T-helper 2 cell treated with Interferon-gamma antibody and Interleukin-4, amounts not matched to agents 5 μg/mL and 100 μg/mL, for 36 hours (primary cell): Measurements from ENCODE around the gene ARF6.
A peak's percentile ranks its signal among the peaks of the same experiment; 100 is the strongest.
"Not testable (repeated sequence)": the region's sequence is repeated elsewhere in the genome, so short reads cannot be mapped to it uniquely, and the experiment has no call there.

Experiments
- DNase-seq: peaks from one replicate; pipeline ENCODE4 v3.0.0; 2021; ENCODE audit warnings: low spot score
- H3K27ac Mint-ChIP-seq: one replicate; pipeline ENCODE4 v1.8.0; 2021; ENCODE audit warnings: mild to moderate bottlenecking, mixed read lengths
- H3K27me3 Mint-ChIP-seq: one replicate; pipeline ENCODE4 v1.8.0; 2021; ENCODE audit warnings: low read depth, mixed read lengths
- H3K36me3 Mint-ChIP-seq: one replicate; pipeline ENCODE4 v1.8.0; 2021; ENCODE audit warnings: low read depth, mixed read lengths
- H3K4me1 Mint-ChIP-seq: one replicate; pipeline ENCODE4 v1.8.0; 2021; ENCODE audit warnings: low read depth, mixed read lengths
- H3K4me3 Mint-ChIP-seq: one replicate; pipeline ENCODE4 v1.8.0; 2022; ENCODE audit warnings: mild to moderate bottlenecking, moderate library complexity, mixed read lengths
- H3K9me3 Mint-ChIP-seq: one replicate; pipeline ENCODE4 v1.8.0; 2021; ENCODE audit warnings: mixed read lengths

The ARF6 gene

GRCh38 chr14:49888293-49888692 lies 4.6 kb upstream of the ARF6 start:
- H3K36me3 Mint-ChIP-seq = peaks cover 5% of the 10 kb centered on the region
- peaks cover 13% of the 10 kb centered on the region for H3K4me1 Mint-ChIP-seq
- H3K9me3 Mint-ChIP-seq = no peaks in the 10 kb centered on the region
- no peak overlapping the region for H3K4me3 Mint-ChIP-seq
- H3K27me3 Mint-ChIP-seq = no peaks in the 10 kb centered on the region
- H3K27ac Mint-ChIP-seq = no peak overlapping the region
- DNase-seq = no peak

- no peaks in the 10 kb centered on the region for H3K9me3 Mint-ChIP-seq
- peak overlapping the region; percentile 100 for H3K4me3 Mint-ChIP-seq
- DNase-seq = no peak
- H3K36me3 Mint-ChIP-seq = peaks cover 43% of the 10 kb centered on the region
- H3K27me3 Mint-ChIP-seq = no peaks in the 10 kb centered on the region
- H3K4me1 Mint-ChIP-seq = peaks cover 20% of the 10 kb centered on the region
- H3K27ac Mint-ChIP-seq = peak overlapping the region; percentile 99
Measured at GRCh38 chr14:49892301-49892635, 614 bp upstream of the ARF6 start.

DNA sequence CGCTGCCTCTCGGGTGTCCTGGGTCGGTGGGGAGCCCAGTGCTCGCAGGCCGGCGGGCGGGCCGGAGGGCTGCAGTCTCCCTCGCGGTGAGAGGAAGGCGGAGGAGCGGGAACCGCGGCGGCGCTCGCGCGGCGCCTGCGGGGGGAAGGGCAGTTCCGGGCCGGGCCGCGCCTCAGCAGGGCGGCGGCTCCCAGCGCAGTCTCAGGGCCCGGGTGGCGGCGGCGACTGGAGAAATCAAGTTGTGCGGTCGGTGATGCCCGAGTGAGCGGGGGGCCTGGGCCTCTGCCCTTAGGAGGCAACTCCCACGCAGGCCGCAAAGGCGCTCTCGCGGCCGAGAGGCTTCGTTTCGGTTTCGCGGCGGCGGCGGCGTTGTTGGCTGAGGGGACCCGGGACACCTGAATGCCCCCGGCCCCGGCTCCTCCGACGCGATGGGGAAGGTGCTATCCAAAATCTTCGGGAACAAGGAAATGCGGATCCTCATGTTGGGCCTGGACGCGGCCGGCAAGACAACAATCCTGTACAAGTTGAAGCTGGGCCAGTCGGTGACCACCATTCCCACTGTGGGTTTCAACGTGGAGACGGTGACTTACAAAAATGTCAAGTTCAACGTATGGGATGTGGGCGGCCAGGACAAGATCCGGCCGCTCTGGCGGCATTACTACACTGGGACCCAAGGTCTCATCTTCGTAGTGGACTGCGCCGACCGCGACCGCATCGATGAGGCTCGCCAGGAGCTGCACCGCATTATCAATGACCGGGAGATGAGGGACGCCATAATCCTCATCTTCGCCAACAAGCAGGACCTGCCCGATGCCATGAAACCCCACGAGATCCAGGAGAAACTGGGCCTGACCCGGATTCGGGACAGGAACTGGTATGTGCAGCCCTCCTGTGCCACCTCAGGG lies 679 bp downstream of the ARF6 start:
- Mint-ChIP-seq H3K4me1 (peaks cover 29% of the 10 kb centered on the region), H3K36me3 (peaks cover 52% of the 10 kb centered on the region), H3K9me3 (no peaks in the 10 kb centered on the region), H3K27ac (peak overlapping the region; percentile 99), H3K4me3 (peak overlapping the region; percentile 100), H3K27me3 (no peaks in the 10 kb centered on the region)
- peak; percentile 92 for DNase-seq

GRCh38 chr14:49894214-49895107 lies 1.6 kb downstream of the ARF6 start:
- not testable (repeated sequence) for H3K9me3 Mint-ChIP-seq, H3K27me3 Mint-ChIP-seq, DNase-seq
- Mint-ChIP-seq H3K36me3 (peaks cover 54% of the 10 kb centered on the region), H3K4me1 (peaks cover 35% of the 10 kb centered on the region), H3K4me3 (peak overlapping the region; percentile 100), H3K27ac (peak overlapping the region; percentile 99)

- Mint-ChIP-seq H3K27me3 (no peaks in the 10 kb centered on the region), H3K4me1 (peaks cover 38% of the 10 kb centered on the region), H3K27ac (peak overlapping the region; percentile 76), H3K9me3 (no peaks in the 10 kb centered on the region), H3K4me3 (peak overlapping the region; percentile 100), H3K36me3 (peaks cover 57% of the 10 kb centered on the region)
- DNase-seq = no peak
Measured at GRCh38 chr14:49895480-49895879, 2.6 kb downstream of the ARF6 start.

GRCh38 chr14:49896272-49896671 lies 3.4 kb downstream of the ARF6 start:
- not testable (repeated sequence) for H3K27me3 Mint-ChIP-seq, H3K9me3 Mint-ChIP-seq, DNase-seq
- Mint-ChIP-seq H3K27ac (peak overlapping the region; percentile 76), H3K4me3 (peak overlapping the region; percentile 100), H3K4me1 (peaks cover 38% of the 10 kb centered on the region), H3K36me3 (peaks cover 57% of the 10 kb centered on the region)

DNA sequence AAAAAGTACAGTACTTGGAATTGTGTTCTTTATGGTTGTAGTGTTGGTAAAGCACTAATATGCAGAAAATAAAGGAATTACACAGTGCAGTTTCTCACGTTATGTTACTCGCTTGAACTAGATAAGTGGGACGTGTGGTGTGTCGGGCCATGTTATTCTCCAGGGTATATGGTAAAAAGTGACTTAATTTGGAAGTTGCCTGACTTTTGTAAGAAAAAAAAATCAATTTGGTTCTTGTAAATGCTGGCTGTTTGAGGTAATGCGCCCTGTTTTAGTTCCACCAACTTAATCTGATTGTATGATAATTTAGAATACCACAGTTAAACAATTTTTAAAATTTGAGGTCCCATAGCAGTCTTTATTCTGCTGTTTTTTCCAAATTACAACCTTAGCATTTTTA lies 4.1 kb downstream of the ARF6 start:
- Mint-ChIP-seq H3K4me3 (peak overlapping the region; percentile 100), H3K4me1 (peaks cover 34% of the 10 kb centered on the region), H3K27ac (peak overlapping the region; percentile 85), H3K9me3 (no peaks in the 10 kb centered on the region), H3K27me3 (no peaks in the 10 kb centered on the region), H3K36me3 (peaks cover 56% of the 10 kb centered on the region)
- no peak for DNase-seq

GRCh38 chr14:49897414-49897813 lies 4.5 kb downstream of the ARF6 start:
- H3K9me3 Mint-ChIP-seq = no peaks in the 10 kb centered on the region
- H3K27me3 Mint-ChIP-seq = no peaks in the 10 kb centered on the region
- H3K4me3 Mint-ChIP-seq = peak overlapping the region; percentile 100
- no peak for DNase-seq
- H3K27ac Mint-ChIP-seq = peak overlapping the region; percentile 85
- H3K36me3 Mint-ChIP-seq = peaks cover 55% of the 10 kb centered on the region
- peaks cover 32% of the 10 kb centered on the region for H3K4me1 Mint-ChIP-seq

DNA sequence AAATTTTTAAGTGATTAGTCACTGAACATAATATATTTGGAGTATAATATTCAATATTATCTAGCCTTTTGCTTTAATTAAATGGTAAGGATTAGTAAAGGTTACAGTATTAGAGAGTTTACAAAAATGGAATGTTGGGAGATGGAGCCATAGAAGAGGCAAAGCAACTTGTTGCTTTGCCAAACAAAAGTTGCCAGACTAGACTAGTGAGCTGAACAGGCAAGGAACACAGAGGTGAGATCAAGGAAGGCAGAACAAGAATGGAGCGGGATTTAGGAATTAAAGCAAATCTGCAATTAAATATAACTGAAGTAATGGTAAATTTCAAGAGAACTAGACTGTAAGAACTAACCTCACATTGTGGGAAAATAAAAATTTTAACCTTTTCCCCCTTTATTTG lies 5.1 kb downstream of the ARF6 start:
- Mint-ChIP-seq H3K27me3 (no peaks in the 10 kb centered on the region), H3K27ac (peak overlapping the region; percentile 42), H3K4me1 (peaks cover 32% of the 10 kb centered on the region), H3K4me3 (peak overlapping the region; percentile 74), H3K36me3 (peaks cover 56% of the 10 kb centered on the region), H3K9me3 (no peaks in the 10 kb centered on the region)
- no peak for DNase-seq

DNA sequence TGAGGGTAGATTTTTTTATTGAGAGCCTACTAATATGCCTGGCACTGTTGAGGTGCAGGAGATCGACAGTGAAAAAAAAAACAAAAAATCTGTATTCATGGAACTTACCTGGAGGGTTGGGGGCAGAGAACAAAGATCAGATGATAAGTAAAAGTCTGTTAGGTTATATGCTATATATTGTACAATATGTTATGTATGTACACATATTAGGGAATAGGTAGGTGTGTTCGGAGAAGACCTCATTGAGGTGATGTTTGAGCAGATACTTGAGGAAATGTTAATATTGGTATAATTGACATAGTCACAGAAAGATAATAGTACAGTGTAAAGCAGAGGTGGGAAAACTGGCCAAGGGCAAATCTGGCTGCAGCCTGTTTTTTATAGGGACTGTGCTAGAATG lies 5.6 kb downstream of the ARF6 start:
- H3K4me1 Mint-ChIP-seq = peaks cover 32% of the 10 kb centered on the region
- H3K27ac Mint-ChIP-seq = peak overlapping the region; percentile 42
- no peaks in the 10 kb centered on the region for H3K9me3 Mint-ChIP-seq
- DNase-seq = no peak
- no peaks in the 10 kb centered on the region for H3K27me3 Mint-ChIP-seq
- peak overlapping the region; percentile 74 for H3K4me3 Mint-ChIP-seq
- peaks cover 56% of the 10 kb centered on the region for H3K36me3 Mint-ChIP-seq

GRCh38 chr14:49900973-49901372 lies 8.1 kb downstream of the ARF6 start:
- peaks cover 32% of the 10 kb centered on the region for H3K4me1 Mint-ChIP-seq
- no peak overlapping the region for H3K4me3 Mint-ChIP-seq
- peaks cover 3% of the 10 kb centered on the region for H3K9me3 Mint-ChIP-seq
- DNase-seq = no peak
- no peak overlapping the region for H3K27ac Mint-ChIP-seq
- peaks cover 33% of the 10 kb centered on the region for H3K36me3 Mint-ChIP-seq
- no peaks in the 10 kb centered on the region for H3K27me3 Mint-ChIP-seq

DNA sequence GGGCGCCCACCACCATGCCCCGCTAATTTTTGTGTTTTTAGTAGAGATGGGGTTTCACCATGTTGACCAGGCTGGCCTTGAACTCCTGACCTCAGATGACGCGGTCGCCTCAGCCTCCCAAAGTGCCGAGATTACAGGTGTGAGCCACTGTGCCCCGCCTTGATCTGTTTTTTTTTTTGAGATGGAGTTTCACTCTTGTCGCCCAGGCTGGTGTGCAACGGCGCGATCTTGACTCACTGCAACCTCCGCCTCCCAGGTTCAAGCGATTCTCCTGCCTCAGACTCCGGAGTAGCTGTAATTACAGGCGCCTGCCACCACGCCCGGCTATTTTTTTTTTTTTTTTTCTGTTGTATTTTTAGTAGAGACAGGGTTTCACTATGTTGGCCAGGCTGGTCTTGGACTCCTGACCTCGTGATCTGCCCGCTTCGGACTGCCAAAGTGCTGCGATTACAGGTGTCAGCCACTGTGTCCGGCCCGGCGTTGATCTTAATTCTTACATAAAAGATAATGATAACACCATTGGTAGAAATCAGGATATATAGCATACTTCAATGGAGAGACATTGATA lies 9.9 kb downstream of the ARF6 start:
- H3K27ac Mint-ChIP-seq, H3K4me3 Mint-ChIP-seq, H3K9me3 Mint-ChIP-seq, DNase-seq, H3K27me3 Mint-ChIP-seq: not testable (repeated sequence)
- H3K36me3 Mint-ChIP-seq = peaks cover 19% of the 10 kb centered on the region
- peaks cover 34% of the 10 kb centered on the region for H3K4me1 Mint-ChIP-seq

DNA sequence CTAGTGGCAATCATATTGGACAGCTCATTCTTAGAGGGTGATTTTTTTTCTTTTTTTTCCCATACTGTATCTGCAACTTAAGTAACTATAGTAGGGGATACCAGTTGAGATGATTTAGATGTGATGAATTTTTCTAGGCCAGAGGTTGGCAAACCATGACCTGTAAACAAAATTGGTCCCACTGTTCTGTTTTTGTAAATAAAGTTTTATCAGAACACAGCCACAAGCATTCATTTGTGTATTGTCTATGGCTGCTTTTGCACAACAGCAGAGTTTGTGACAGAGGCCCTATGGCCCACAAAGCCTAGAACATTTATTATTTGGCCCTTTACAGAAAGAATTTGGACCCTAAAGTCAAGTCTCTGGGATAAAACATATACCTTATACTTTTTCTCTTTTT lies 11.4 kb downstream of the ARF6 start:
- Mint-ChIP-seq H3K27ac (no peak overlapping the region), H3K4me3 (no peak overlapping the region), H3K36me3 (peaks cover 11% of the 10 kb centered on the region), H3K4me1 (peaks cover 28% of the 10 kb centered on the region), H3K27me3 (no peaks in the 10 kb centered on the region), H3K9me3 (peaks cover 3% of the 10 kb centered on the region)
- DNase-seq = no peak

DNA sequence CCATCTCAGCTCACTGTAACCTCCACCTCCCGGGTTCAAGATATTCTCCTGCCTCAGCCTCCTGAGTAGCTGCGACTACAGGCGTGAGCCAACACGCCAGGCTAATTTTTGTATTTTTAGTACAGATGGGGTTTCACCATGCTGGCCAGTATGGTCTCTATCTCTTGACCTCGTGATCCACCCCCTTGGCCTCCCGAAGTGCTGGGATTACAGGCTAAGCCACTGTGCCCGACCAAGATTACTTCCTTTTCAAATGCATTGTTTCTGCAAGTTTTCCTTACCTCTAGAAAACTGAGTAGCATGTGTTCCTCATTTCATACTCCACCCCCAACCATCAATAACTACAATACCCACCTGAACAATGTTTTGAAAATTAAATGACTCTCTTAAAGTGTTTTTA lies 13.1 kb downstream of the ARF6 start:
- Mint-ChIP-seq H3K4me3 (no peak overlapping the region), H3K4me1 (peaks cover 26% of the 10 kb centered on the region)
- DNase-seq = no peak

More for the DNA sequence above, 13.1 kb downstream of the ARF6 start:
- peaks cover 7% of the 10 kb centered on the region for H3K36me3 Mint-ChIP-seq
- H3K27me3 Mint-ChIP-seq = no peaks in the 10 kb centered on the region
- no peak overlapping the region for H3K27ac Mint-ChIP-seq
- H3K9me3 Mint-ChIP-seq = peaks cover 3% of the 10 kb centered on the region
